Renal cortical epithelial cell (primary cell): Measurements from ENCODE around the gene RSPH1. TPM values are rescaled to one million over a fixed set of nuclear protein-coding genes. Genes with fewer than 3 reads are reported as not detected.
A peak's percentile ranks its signal among the peaks of the same experiment; 100 is the strongest.

Experiments used
- DNase-seq: peaks from one replicate; pipeline ENCODE4 v3.0.0-alpha.2; 2011; ENCODE audit warnings: low read depth
- total RNA-seq: library from RNA; depleted of rRNA; stranded (reverse); fragments of >200 nt; gene quantifications from 2 replicates; pipeline ENCODE4 v1.2.3, GENCODE V29; 2014

Gene RSPH1
- total RNA-seq, 1 donor from 2014 or later: 3.6 TPM

- DNase-seq: no peak
These were observed 36.6 kb upstream of the RSPH1 start for GRCh38 chr21:42532466-42533181.

GRCh38 chr21:42531771-42532170 lies 35.7 kb upstream of the RSPH1 start:
- DNase-seq: no peak

GRCh38 chr21:42530167-42530518 lies 34.1 kb upstream of the RSPH1 start:
- no peak for DNase-seq

GRCh38 chr21:42527489-42528158 lies 31.6 kb upstream of the RSPH1 start:
- no peak for DNase-seq

- no peak for DNase-seq
These were observed 31.1 kb upstream of the RSPH1 start for GRCh38 chr21:42527127-42527488.

GRCh38 chr21:42526379-42526727 lies 30.3 kb upstream of the RSPH1 start:
- DNase-seq: no peak

GRCh38 chr21:42525676-42526378 lies 29.8 kb upstream of the RSPH1 start:
- DNase-seq: no peak

- DNase-seq: no peak
These were observed 29.1 kb upstream of the RSPH1 start for GRCh38 chr21:42525029-42525581.

- no peak for DNase-seq
These were observed 28.5 kb upstream of the RSPH1 start for GRCh38 chr21:42524341-42525028.

- no peak for DNase-seq
These were observed 27.9 kb upstream of the RSPH1 start for GRCh38 chr21:42523941-42524340.

- DNase-seq: no peak
These were observed 27.2 kb upstream of the RSPH1 start for GRCh38 chr21:42523211-42523610.

GRCh38 chr21:42522771-42523170 lies 26.7 kb upstream of the RSPH1 start:
- no peak for DNase-seq

- no peak for DNase-seq
These were observed 26.2 kb upstream of the RSPH1 start for GRCh38 chr21:42522271-42522670.

- DNase-seq: no peak
These were observed 25.8 kb upstream of the RSPH1 start for GRCh38 chr21:42521805-42522204.

GRCh38 chr21:42521384-42521783 lies 25.4 kb upstream of the RSPH1 start:
- no peak for DNase-seq

GRCh38 chr21:42520628-42521253 lies 24.7 kb upstream of the RSPH1 start:
- no peak for DNase-seq

- DNase-seq: no peak
These were observed 22.6 kb upstream of the RSPH1 start for GRCh38 chr21:42518626-42519025.

- DNase-seq: peak; percentile 61
These were observed 22.2 kb upstream of the RSPH1 start for GRCh38 chr21:42518215-42518614.

- no peak for DNase-seq
These were observed 19.9 kb upstream of the RSPH1 start for GRCh38 chr21:42515708-42516502.

GRCh38 chr21:42514883-42515228 lies 18.8 kb upstream of the RSPH1 start:
- no peak for DNase-seq
